Umbilical cord (tissue), 2 donors: ENCODE results near the gene MAN2A2. TPM values are rescaled to one million over a fixed set of nuclear protein-coding genes. Genes with fewer than 3 reads are reported as not detected.
"Not testable (repeated sequence)": the region's sequence is repeated elsewhere in the genome, so short reads cannot be mapped to it uniquely, and the experiment has no call there.

ENCODE experiments used
- DNase-seq: peaks from one replicate; pipeline ENCODE4 v3.0.0-alpha.2; 2015; ENCODE audit warnings: low spot score
- total RNA-seq: library from RNA; depleted of rRNA; stranded (reverse); fragments of >200 nt; gene quantifications from one replicate; pipeline ENCODE4 v1.2.3, GENCODE V29; 2014; ENCODE audit warnings: low replicate concordance; ENCODE audit not compliant: insufficient read depth

The MAN2A2 gene
- total RNA-seq, 1 donor from 2014 or later = 41.4 TPM

DNA sequence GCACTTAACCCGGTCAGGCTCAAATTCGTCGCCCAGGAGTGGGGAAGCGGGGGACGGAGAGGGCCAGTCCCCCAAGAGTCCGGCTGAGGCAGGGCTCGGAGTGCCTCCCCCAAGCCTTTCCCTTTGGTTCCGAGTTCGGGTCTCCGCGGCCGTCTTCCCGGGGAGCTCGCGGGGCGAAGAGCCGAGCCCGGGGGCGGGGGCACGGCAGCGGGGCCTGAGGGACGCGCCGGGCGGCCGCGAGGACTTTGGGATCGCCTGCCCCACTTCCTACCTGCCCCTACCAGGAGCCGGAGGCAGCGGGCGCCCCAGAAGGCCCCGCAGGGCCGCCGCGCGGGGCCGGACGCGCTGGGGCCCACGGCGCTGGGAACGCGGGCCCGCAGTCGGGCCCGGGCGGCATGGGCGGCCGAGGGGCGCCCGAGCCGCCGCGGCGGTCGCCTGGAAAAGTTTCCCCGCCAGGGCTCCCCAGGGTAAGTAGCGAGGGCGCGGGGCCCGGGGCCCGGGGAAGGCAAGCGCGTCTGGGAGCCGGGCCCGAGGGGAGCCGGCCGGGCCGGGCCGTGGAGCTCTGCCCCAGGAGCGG, 31.9 kb upstream of the MAN2A2 start:
- no peak for DNase-seq

DNA sequence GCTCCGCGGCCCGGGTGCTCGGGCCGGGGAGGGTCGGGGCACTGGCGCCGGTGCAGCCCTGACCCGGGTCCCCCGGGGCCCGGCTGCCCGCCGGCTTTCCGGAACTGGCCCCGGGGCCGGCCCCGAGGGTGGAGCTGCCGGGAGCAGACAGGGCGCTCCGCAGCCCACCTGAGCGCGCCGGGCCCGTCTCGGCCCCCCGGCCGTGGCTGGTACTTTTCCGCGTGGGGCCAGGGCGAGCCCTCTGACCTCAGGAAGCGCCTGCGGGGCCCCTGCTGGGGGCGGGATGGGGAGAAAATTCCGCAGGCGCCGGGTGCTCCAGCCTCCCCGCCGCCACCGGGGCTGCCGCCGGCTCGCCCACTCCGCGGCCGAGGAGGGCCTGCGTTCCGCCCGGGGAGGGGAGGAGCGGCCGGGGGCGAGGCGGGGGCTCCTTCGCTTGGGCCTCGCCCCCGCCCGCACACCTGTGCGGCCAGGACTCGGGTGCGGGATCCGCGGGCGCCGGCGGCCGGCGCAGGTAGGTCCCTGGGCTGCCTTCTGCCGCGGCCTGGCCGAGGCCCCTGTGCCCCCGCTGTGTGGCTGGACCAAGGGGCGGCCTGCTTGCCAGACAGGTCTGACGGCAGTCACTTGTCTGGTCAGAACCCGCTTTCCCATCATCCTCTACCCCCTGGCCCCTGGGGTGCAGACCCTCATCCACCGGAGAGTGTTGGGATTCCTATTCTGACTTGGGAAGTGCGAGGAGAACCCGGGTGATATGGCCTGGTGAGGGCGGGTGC, 31.2 kb upstream of the MAN2A2 start:
- DNase-seq = no peak

DNA sequence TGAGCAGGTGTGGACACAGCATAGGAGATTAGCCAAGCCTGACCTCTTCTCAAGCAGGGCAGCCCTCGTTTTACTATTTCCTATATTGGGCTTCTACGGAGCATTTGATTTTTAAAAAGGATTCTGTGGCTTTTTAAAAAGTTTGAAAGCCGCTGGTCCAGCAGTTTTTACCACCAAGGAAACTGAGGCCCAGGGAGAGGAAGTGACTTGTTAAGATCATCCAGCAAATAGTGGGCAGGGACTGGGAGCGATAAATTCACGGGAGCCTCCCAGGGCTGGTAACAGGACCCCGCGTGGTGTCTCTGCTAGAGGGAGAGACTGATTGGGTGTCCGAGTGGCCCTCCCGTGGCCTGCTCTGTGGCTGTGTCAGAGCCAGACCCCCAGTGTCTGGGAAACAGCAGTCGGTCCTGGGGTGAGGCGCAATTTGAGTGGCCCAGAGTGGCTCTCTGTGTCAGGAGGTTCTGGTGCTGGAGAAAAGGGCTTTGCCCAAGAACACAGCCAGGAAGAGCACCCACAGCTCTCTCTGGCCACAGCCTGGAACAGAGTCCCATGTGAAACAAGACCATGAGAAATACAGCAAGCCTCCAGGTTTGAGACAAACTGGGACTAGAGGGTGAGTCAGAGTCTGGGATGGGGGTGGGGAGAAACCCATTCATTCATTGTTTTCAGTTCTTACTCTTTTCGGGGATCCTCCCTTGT, 30.5 kb upstream of the MAN2A2 start:
- DNase-seq = peak; percentile 53

GRCh38 chr15:90873488-90873997, 29.6 kb upstream of the MAN2A2 start:
- DNase-seq = no peak

DNA sequence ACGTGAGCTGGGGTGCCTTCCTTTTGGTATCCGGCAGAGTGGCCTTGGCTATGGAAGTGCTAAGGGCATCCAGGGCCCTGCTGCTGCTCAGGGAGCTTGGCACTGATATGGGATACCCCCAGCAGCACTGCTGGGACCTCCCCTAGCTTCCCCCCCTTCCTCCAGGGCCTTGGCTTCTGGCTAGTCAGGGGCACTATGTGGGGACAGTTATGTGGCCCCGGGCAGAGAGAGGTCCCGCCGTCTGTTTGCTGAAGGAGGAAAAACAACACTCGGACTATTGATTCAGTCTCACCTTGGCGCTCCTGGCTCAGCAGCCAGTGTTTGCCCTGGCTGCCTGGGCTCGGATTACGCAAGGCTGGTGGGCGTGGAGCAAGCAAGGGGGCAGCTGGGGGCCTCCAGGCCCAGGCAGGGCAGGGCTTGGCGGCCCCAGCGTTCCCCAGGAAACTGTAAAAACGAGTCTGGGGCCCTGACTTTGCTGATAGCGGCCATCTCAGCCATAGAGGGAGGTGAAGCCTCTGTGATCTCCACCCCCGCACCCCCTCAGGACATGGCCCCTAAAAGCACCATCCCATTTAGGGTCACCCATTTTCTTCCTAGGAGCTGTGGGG, 29.0 kb upstream of the MAN2A2 start:
- DNase-seq = peak; percentile 69

- not testable (repeated sequence) for DNase-seq
These were observed 28.1 kb upstream of the MAN2A2 start for GRCh38 chr15:90874986-90875385.

DNA sequence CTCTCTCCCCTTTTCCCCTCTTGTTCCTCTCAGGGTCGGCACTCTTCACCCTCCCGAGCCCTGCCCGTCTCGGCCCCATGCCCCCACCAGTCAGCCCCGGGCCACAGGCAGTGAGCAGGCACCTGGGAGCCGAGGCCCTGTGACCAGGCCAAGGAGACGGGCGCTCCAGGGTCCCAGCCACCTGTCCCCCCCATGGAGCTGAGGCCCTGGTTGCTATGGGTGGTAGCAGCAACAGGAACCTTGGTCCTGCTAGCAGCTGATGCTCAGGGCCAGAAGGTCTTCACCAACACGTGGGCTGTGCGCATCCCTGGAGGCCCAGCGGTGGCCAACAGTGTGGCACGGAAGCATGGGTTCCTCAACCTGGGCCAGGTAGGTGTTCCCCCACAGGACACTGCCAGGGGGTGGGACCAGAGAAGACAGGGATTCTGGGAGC, 27.5 kb upstream of the MAN2A2 start:
- DNase-seq = no peak

DNA sequence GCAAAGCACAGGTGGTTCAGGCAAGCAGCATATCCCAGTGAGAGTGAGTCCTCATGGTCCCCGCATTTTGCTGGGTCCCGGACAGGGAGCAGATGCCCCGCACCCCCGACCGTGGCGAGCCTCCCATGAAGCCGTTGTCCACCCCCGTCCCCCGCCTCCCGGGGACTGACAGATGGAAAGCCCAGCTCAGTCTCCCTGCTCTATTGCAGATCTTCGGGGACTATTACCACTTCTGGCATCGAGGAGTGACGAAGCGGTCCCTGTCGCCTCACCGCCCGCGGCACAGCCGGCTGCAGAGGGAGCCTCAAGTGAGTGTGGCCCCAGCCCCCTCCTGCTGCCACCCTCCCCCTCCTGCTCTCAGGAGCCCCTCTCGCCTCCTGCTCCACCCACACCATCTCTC, 27.1 kb upstream of the MAN2A2 start:
- DNase-seq = no peak

DNA sequence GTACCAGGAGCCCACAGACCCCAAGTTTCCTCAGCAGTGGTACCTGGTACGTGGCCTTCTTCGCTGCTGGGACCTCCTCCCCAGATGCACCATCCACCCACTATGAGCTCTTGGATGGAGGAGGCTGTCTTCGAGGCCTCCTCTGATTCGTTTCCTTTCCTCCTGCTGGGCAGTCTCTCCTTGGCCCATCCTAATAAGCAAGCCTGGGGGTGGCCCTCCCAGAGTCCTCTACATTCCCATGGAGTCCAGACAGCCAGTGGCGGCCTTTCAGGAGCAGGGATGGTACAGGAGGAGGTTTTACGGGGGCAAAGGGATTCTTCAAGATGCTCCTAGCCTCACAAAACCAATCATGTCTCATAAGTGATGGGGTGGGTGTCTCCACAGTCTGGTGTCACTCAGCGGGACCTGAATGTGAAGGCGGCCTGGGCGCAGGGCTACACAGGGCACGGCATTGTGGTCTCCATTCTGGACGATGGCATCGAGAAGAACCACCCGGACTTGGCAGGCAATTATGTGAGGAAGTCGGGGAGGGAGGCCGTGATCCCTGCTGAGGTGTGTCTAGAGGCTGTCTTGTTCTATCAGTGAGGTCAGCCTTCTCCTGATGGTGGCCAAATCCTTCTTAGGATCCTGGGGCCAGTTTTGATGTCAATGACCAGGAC, 26.5 kb upstream of the MAN2A2 start:
- DNase-seq = no peak

DNA sequence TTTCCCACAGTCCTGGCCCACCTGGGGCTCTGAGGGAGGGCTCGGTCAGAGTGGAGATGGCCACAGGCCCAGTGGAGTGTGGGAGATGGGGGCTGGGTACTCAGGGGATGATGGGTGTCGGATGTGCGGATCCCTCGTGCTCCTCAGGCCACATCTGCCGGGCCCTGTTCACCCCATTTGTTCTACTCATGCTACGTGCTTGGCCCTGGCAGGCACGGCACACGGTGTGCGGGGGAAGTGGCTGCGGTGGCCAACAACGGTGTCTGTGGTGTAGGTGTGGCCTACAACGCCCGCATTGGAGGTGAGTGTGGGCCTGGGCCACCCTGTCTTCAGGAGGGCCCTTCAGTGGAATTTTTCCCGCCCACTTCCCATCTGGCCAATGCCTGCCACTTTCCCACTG, 25.8 kb upstream of the MAN2A2 start:
- no peak for DNase-seq

DNA sequence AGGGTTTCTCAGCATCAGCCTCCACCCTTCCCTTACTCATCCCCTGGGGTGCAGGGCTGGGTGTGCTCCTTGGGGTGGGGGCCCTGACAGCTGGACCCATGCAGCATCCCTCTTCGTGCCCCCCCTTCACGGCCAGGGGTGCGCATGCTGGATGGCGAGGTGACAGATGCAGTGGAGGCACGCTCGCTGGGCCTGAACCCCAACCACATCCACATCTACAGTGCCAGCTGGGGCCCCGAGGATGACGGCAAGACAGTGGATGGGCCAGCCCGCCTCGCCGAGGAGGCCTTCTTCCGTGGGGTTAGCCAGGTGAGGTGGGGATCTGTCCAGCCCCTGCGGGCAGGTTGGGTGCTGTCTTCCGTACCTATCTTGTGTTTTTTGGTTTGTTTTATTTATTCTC, 25.1 kb upstream of the MAN2A2 start:
- no peak for DNase-seq

DNA sequence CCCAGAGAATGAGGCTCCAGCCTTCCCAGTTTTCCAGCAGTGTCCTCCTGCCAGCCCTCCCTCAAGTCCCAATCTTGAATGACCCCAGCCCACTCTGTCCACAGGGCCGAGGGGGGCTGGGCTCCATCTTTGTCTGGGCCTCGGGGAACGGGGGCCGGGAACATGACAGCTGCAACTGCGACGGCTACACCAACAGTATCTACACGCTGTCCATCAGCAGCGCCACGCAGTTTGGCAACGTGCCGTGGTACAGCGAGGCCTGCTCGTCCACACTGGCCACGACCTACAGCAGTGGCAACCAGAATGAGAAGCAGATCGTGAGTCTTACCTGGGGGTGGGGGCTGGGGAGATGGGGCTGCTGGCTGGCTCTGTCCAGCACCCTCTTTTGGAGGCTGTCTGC, 24.4 kb upstream of the MAN2A2 start:
- no peak for DNase-seq

DNA sequence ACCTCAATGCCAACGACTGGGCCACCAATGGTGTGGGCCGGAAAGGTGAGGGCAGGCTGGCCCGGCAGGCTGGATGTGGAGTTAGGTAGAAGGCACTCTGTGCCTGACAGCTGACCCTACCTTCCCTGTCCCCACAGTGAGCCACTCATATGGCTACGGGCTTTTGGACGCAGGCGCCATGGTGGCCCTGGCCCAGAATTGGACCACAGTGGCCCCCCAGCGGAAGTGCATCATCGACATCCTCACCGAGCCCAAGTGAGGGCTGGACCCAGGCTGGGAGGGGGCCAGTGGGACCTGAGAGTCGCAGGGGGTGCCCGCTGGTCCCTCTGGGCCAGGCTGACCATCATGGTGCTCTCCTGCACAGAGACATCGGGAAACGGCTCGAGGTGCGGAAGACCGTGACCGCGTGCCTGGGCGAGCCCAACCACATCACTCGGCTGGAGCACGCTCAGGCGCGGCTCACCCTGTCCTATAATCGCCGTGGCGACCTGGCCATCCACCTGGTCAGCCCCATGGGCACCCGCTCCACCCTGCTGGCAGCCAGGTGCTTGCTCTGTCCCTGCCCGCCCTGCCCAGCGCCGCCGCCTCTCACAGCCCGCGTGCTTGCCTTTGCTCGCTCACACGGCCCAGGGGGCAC, 23.3 kb upstream of the MAN2A2 start:
- DNase-seq = no peak

- no peak for DNase-seq
These were observed 22.5 kb upstream of the MAN2A2 start for GRCh38 chr15:90880381-90881145.

GRCh38 chr15:90881181-90881977, 21.7 kb upstream of the MAN2A2 start:
- DNase-seq = no peak

- no peak for DNase-seq
These were observed 21.0 kb upstream of the MAN2A2 start for GRCh38 chr15:90881978-90882721.

DNA sequence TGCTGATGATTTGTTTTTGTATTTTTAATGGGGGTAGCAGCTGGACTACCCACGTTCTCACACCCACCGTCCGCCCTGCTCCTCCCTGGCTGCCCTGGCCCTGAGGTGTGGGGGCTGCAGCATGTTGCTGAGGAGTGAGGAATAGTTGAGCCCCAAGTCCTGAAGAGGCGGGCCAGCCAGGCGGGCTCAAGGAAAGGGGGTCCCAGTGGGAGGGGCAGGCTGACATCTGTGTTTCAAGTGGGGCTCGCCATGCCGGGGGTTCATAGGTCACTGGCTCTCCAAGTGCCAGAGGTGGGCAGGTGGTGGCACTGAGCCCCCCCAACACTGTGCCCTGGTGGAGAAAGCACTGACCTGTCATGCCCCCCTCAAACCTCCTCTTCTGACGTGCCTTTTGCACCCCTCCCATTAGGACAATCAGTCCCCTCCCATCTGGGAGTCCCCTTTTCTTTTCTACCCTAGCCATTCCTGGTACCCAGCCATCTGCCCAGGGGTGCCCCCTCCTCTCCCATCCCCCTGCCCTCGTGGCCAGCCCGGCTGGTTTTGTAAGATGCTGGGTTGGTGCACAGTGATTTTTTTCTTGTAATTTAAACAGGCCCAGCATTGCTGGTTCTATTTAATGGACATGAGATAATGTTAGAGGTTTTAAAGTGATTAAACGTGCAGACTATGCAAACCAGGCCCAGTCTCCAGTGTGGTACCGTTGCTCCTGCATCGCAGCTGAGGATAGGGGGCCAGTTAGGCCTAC, 20.1 kb upstream of the MAN2A2 start:
- no peak for DNase-seq

DNA sequence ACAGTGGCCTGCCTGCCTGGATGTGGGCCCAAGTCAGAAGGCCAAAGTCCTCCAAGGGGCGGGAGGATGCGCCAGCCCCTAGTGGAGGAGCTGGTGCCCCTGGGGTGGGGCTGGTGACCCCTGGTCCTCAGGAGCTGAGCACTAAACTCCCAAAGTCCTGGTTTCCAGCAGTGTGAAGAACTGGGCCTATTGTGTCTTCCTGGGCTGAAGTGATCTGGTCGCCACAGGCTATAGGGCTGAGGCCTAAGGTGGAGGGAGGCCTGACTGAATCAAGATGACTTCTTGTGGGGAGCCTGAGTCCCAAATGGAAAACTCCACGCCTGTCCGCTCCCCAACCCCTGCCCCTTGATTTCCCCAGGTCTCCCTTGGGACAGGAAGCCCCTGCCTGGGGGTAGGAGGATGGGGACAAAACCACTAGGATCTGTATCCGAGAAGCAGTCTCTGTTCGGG, 19.6 kb upstream of the MAN2A2 start:
- DNase-seq = no peak
